HFF-Myc (cell line): ENCODE data around the gene RREB1.

Experiments used
- DNase-seq: peaks from one replicate; pipeline ENCODE4 v3.0.0-alpha.2; 2011; ENCODE audit warnings: low read depth; ENCODE audit errors: extremely low read depth
- H3K4me3 ChIP-seq: replicated peaks from 2 replicates; pipeline ENCODE4 v1.5.1; 2011; ENCODE audit warnings: low read depth, mild to moderate bottlenecking, control low read depth, low read length
- TF ChIP-seq, protein P1 (sequence below): IDR thresholded peaks from 2 replicates; pipeline ENCODE4 v1.5.1; 2012; ENCODE audit warnings: mild to moderate bottlenecking, low read depth, low read length, control low read depth; ENCODE audit errors: missing control alignments

Gene RREB1

DNA sequence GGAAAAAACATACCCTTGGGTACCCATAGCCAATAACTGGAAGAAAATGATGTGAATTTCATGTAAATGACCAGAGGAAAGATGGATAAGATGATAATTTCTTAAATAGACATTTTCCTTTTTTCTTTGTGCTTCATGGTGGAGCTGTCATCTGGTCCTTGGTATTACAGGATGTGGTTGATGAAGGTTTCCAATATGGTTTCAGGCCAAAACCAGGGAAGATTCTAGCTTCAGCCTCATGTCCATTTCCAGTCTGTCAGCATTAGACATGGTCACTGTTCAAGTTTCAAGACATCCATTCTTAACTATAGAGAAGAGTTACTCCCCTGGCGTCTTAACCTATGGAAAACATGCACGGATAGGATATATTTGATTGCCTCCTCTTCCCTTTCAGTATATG is 141.6 kb downstream of the RREB1 start:
- DNase-seq = no peak
- TF ChIP-seq, protein P1, sequence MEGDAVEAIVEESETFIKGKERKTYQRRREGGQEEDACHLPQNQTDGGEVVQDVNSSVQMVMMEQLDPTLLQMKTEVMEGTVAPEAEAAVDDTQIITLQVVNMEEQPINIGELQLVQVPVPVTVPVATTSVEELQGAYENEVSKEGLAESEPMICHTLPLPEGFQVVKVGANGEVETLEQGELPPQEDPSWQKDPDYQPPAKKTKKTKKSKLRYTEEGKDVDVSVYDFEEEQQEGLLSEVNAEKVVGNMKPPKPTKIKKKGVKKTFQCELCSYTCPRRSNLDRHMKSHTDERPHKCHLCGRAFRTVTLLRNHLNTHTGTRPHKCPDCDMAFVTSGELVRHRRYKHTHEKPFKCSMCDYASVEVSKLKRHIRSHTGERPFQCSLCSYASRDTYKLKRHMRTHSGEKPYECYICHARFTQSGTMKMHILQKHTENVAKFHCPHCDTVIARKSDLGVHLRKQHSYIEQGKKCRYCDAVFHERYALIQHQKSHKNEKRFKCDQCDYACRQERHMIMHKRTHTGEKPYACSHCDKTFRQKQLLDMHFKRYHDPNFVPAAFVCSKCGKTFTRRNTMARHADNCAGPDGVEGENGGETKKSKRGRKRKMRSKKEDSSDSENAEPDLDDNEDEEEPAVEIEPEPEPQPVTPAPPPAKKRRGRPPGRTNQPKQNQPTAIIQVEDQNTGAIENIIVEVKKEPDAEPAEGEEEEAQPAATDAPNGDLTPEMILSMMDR = no peak
- H3K4me3 ChIP-seq = no peak overlapping the region

DNA sequence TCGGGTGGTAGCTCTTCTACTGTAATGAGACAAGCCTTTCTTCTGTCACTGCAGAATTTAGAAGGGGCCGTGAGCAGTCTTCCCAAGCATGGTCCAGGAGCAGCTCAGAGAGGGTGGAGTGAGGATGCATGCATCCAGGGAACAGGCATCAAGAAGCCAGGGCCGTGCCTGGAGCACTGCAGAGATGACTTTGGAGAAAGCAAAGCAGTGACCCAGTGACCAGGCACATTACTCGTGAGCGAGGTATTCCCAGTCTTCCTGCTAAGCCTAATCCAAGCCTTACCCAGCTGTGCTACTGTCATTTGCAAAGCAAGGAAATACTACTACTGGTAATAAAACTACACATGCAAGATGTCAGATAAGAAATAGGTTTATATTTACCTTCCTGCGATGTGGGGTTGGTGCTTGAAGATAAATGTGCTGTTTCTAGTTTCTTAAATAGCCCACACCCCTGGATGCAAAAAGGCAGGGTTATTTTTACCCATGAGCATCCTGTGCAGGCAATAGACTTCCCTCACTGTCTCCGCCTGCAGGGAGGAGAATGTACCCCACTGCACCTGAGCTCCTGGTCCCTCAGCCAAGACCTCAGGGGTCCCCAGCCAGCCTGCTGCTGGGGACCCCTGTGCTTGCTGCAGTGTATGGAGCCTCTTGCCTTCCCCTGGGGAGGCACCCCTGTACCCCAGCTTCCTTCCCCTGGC is 142.3 kb downstream of the RREB1 start:
- H3K4me3 ChIP-seq = no peak overlapping the region
- DNase-seq = no peak
- TF ChIP-seq, protein P1 = no peak

DNA sequence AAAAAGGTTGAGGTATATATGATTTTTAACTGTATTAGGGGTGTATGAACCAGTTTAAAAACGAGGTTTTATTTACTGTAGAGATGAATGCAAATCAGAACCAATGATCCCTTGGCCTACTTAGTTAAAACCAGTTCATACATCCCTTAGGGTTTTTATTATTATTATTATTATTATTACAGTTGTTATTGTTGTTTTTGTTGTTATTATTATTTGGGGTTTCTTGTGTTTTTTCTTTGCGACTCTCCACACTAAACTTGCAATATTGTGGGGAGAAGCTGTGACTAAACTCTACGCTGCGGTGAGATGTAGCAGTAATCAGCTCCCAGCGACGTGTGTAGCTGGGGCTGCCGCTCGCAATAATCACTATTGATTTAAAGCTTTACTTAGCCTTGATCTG is 143.1 kb downstream of the RREB1 start:
- H3K4me3 ChIP-seq = no peak overlapping the region
- no peak for DNase-seq
- TF ChIP-seq, protein P1 = no peak

DNA sequence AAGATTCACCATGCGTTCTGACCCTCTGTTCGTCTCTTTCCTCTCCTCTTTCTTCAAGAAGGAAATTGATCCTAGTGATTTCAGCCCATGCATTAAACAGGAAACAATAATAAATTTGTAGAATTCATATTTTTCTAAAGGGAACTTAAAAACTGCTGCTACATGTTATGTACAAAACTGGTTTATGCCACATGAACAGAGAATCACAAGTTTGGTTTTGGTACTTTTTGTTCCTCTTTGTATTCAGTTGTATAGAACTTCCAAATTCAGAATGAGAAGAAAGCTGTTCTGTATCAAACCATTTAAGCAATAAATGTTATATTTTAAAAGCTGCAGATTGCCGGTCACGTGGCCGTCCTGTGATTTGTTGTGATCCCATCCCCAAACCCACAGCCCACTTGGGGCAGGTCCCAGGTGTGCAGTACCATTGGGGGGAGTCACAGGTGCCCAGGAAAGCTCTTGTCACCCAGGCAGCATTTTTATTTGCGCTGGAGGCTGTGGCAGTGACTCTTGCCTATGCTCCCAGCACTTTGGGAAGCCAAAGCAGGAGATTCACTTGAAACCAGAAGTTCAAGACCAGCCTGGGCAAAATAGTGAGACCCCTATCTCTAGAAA is 144.0 kb downstream of the RREB1 start:
- DNase-seq = no peak
- H3K4me3 ChIP-seq = no peak overlapping the region
- TF ChIP-seq, protein P1 = no peak

DNA sequence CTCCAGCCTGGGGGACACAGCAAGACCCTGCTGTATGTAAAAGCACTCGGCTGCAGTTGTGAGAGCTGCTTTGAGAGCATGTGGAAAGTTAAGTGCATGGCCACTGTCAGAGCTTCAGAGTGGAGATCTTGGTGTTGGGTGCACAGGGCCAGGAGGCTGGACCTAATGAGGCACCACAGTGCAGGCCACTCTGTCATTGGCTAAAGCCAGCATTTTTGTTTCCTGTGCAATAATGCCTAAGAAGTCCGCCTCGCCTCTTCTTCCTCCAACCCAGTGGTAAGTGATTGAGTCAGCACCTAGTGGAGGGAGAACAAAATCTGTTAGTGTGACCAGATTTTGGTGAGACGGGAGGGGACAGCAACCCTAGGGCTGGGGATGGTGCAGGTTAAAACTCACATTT is 144.6 kb downstream of the RREB1 start:
- no peak for DNase-seq
- TF ChIP-seq, protein P1 = no peak
- no peak overlapping the region for H3K4me3 ChIP-seq

DNA sequence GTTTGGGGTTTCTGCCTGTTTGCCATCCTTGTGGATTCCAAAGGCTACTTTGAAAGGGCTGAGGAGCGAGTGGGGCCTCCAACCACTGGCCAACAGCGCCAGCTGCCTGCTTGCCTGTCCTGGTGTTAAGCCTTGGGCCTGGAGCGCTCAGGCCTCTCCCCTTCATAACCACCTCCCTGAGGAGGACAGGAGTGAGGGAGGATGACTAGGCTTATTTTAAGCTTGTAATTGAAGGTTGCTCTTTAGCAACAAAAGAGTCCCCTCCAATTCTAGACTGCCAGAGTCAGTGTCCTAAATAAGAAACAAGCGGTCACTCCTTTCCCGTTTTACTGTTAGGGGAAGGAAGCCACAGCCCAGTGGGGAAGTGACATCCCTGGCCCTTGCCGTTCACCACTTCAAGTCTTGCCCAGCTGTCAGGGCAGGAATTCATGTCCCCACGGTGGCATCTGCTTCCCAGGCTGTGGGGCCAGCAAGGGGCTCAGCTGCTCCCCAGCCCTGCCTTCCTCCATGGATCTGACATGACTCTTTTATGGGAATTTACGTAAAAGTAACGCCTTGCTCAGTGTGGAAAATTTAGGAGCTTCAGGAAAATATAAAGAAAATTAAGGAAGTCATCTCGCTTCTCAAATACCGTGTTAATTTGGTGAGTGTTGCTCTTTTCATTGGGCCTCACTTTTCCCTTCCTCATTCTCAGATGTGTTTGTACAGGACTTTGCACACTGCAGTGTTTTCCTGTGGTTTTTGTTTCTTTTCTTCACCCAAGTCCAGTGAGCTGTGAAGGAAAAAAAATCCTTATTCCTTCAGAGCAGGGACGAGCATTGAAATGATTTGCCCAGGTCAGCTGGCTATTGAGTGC is 147.4 kb downstream of the RREB1 start:
- no peak for DNase-seq
- TF ChIP-seq, protein P1 = no peak
- no peak overlapping the region for H3K4me3 ChIP-seq
